Fibroblast of pulmonary artery (primary cell): Measurements from ENCODE around the gene E2F7.

Experiments used
- DNase-seq: peaks from one replicate; pipeline ENCODE4 v3.0.0-alpha.2; 2010; ENCODE audit warnings: low read depth
- H3K4me3 ChIP-seq: replicated peaks from 2 replicates; pipeline ENCODE4 v1.5.1; 2011; ENCODE audit warnings: low read depth, mild to moderate bottlenecking, control low read depth, low read length, moderate library complexity
- CTCF ChIP-seq: IDR thresholded peaks from 2 replicates; pipeline ENCODE4 v1.5.1; 2011; ENCODE audit warnings: mild to moderate bottlenecking, control low read depth, low read length, inconsistent platforms; ENCODE audit errors: missing control alignments

The E2F7 gene

GRCh38 chr12:77007476-77007875 lies 57.9 kb downstream of the E2F7 start:
- no peak for DNase-seq
- H3K4me3 ChIP-seq: no peak overlapping the region
- no peak for TF ChIP-seq CTCF

- H3K4me3 ChIP-seq: no peak overlapping the region
- no peak for DNase-seq
- TF ChIP-seq CTCF: no peak
These were observed 59.7 kb downstream of the E2F7 start for GRCh38 chr12:77005611-77006098.

GRCh38 chr12:77003914-77004313 lies 61.5 kb downstream of the E2F7 start:
- no peak overlapping the region for H3K4me3 ChIP-seq
- TF ChIP-seq CTCF: no peak
- no peak for DNase-seq

GRCh38 chr12:77003246-77003645 lies 62.1 kb downstream of the E2F7 start:
- H3K4me3 ChIP-seq: no peak overlapping the region
- TF ChIP-seq CTCF: no peak
- no peak for DNase-seq

GRCh38 chr12:77002382-77002781 lies 63.0 kb downstream of the E2F7 start:
- no peak overlapping the region for H3K4me3 ChIP-seq
- no peak for TF ChIP-seq CTCF
- DNase-seq: no peak

- TF ChIP-seq CTCF: no peak
- H3K4me3 ChIP-seq: no peak overlapping the region
- DNase-seq: no peak
These were observed 64.1 kb downstream of the E2F7 start for GRCh38 chr12:77001276-77001675.

- no peak for TF ChIP-seq CTCF
- no peak for DNase-seq
- no peak overlapping the region for H3K4me3 ChIP-seq
These were observed 66.3 kb downstream of the E2F7 start for GRCh38 chr12:76998908-76999556.
